Measurements from ENCODE around the gene SPNS2. TPM values are rescaled to one million over a fixed set of nuclear protein-coding genes. Genes with fewer than 3 reads are reported as not detected.

Gene SPNS2
- total and polyA plus RNA-seq, 2 of the 8 experiments (the other 6 are each of a cell fraction or from before 2014, with no cell fraction given) = 1.2 to 1.5 TPM

DNA sequence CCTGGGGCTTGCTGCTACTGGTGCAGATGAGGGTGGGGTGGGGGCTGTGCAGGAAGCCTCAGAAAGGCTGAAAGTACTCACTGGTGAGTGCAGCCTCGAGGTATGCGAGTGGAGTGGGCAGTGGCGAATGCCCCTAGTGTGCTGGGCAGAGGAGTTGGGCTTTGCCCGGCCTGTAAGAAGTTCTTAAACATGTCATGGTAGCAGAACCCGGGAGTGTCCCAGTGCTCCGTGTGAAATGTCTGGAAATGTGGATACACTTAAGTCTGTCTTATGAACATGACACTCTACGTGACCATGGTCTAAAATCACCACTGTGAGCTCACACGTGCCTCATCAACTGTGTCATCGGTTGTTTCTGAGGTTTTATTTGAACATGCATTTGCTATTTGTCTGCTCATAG, 87.4 kb downstream of the SPNS2 start:
- Histone ChIP-seq H3K23me2 (ENCODE audit: low read depth, low read length) (peaks cover 10% of the 10 kb centered on the region; the same call in 1 of the 2 replicates), H3K23ac (ENCODE audit: insufficient read length) (no peak overlapping the region), H4K5ac (ENCODE audit: insufficient read length, low read depth, low read length) (no peak overlapping the region), H3K9ac (replicated peaks in 1 of 4; ENCODE audit: extremely low read depth in 1 of 4, low read depth in 3 of 4, low read length in 3 of 4) (no peak overlapping the region), H4K91ac (replicated peaks; ENCODE audit: insufficient read length, low read length) (no peak overlapping the region), H3K18ac (ENCODE audit: extremely low read depth, low read length) (no peak overlapping the region), H4K8ac (ENCODE audit: extremely low read depth, insufficient read depth, low read length) (no peak overlapping the region), H3K27ac (ENCODE audit: low read depth, low read length) (no peak overlapping the region), H3K4ac (replicated peaks; ENCODE audit: insufficient read length, low read depth, low read length) (no peak overlapping the region), H3K4me2 (ENCODE audit: insufficient read depth in 1 of 2, low read depth in 2 of 2, low read length in 2 of 2) (peak overlapping the region in 1 of 2 experiments; percentile 88; a peak in 1 of 4 replicates), H3K9me3 (ENCODE audit: insufficient read depth in 2 of 2, low read depth in 1 of 2, low read length in 1 of 2) (no peaks in the 10 kb centered on the region), H3K56ac (replicated peaks; ENCODE audit: insufficient read length, low read depth, low read length) (no peak overlapping the region), H3K79me1 (ENCODE audit: low read depth, low read length) (no peaks in the 10 kb centered on the region), H2BK5ac (ENCODE audit: low read depth, low read length) (no peak overlapping the region), H2BK15ac (ENCODE audit: low read length) (no peak overlapping the region; the same call in 1 of the 2 replicates), H3K79me2 (ENCODE audit: control insufficient read depth in 1 of 2, insufficient read depth in 2 of 2, low read length in 2 of 2) (no peaks in the 10 kb centered on the region), H3K14ac (ENCODE audit: insufficient read length) (no peak overlapping the region), H3K36me3 (ENCODE audit: control insufficient read depth in 2 of 4, insufficient read depth in 4 of 4, low read length in 3 of 4) (no peaks in the 10 kb centered on the region), H3K4me1 (replicated peaks in 1 of 4; ENCODE audit: control insufficient read depth in 3 of 4, insufficient read depth in 4 of 4, low read length in 3 of 4) (peaks cover 0 to 22% (median 13%) of the 10 kb centered on the region in 4 experiments; a peak in 6 of 7 replicates), H2AK5ac (ENCODE audit: low read depth, low read length) (0 out of 2 replicates have a peak overlapping the region, but pooled peaks have one; percentile 13), H2BK120ac (replicated peaks; ENCODE audit: low read depth, low read length) (no peak overlapping the region), H2AFZ (ENCODE audit: low read length) (no peak overlapping the region), H4K20me1 (replicated peaks in 1 of 2; ENCODE audit: control insufficient read depth in 1 of 2, insufficient read depth in 2 of 2, low read length in 2 of 2) (peaks cover 0 to 1% of the 10 kb centered on the region in 2 experiments), H2BK20ac (ENCODE audit: low read length) (no peak overlapping the region), H2BK12ac (ENCODE audit: low read depth, low read length) (no peak overlapping the region), H3K27me3 (replicated peaks in 1 of 4; ENCODE audit: control insufficient read depth in 3 of 4, extremely low read depth in 1 of 4, insufficient read depth in 3 of 4, low read length in 3 of 4) (peaks cover 8 to 45% (median 38%) of the 10 kb centered on the region in 4 experiments), H3K4me3 (ENCODE audit: extremely low read depth in 1 of 4, insufficient read depth in 2 of 4, low read depth in 3 of 4, low read length in 4 of 4) (no peak overlapping the region)
- no peak for DNase-seq (ENCODE audit: low read depth in 1 of 2, low spot score in 2 of 2)
- FAIRE-seq = no peak
- TF ChIP-seq POU5F1 (IDR thresholded peaks at IDR 0.05; ENCODE audit: low read depth, low read length) = no peak
- TF ChIP-seq GABPA (IDR thresholded peaks at IDR 0.05; ENCODE audit: borderline replicate concordance, insufficient read depth, low read length) = no peak
- no peak for TF ChIP-seq RNF2 (IDR thresholded peaks at IDR 0.05; ENCODE audit: borderline replicate concordance, low read depth, low read length, missing control alignments, poor library complexity, severe bottlenecking)
- POLR2A ChIA-PET (ENCODE audit: partially characterized antibody) = interaction anchor here (0.7 to 1.6 kb wide), 5 partner anchors 10 to 339 kb away, joined by 3 to 6 read pairs (median 5); no protein-coding TSS in a partner anchor
- WGBS, 2 experiments (ENCODE audit: extremely low coverage in 1 of 2, insufficient coverage in 1 of 2, insufficient read length in 1 of 2, insufficient replicate concordance in 2 of 2, low coverage in 1 of 2, low lambda C conversion rate in 2 of 2, missing lambda C conversion rate in 1 of 2) = 81% methylated on average over 9 of the region's 9 CpGs; no CpG with 5 or more reads in 1 of the 2 experiments
- CTCF ChIA-PET (ENCODE audit: partially characterized antibody) = interaction anchor here (0.7 to 4.2 kb wide), 6 partner anchors 9 to 637 kb away, joined by 3 to 39 read pairs (median 4); no protein-coding TSS in a partner anchor
